COLO668 (cell line): ENCODE data around the gene EYA3.

Experiments used
- DNase-seq: peaks from one replicate; lab custom pipeline; 2025; ENCODE audit not compliant: unreplicated experiment; lab: John Stamatoyannopoulos, UW

EYA3 gene

GRCh38 chr1:28088168-28088961, at the start of gene EYA3:
Gene EYA3 (minus strand): TSS chr1:28088610. CDS start chr1:28058026, 30,584 bp downstream.
- DNase-seq = peak; percentile 99

GRCh38 chr1:28136922-28137613, 48.7 kb upstream of the EYA3 start:
- DNase-seq = no peak

GRCh38 chr1:28136169-28136921, 47.9 kb upstream of the EYA3 start:
- no peak for DNase-seq

- no peak for DNase-seq
These were observed 47.2 kb upstream of the EYA3 start for GRCh38 chr1:28135371-28136168.

- DNase-seq = no peak
These were observed 46.3 kb upstream of the EYA3 start for GRCh38 chr1:28134651-28135207.

- DNase-seq = no peak
These were observed 44.1 kb upstream of the EYA3 start for GRCh38 chr1:28132171-28133167.

- DNase-seq = no peak
These were observed 42.5 kb upstream of the EYA3 start for GRCh38 chr1:28130901-28131300.

- no peak for DNase-seq
These were observed 40.7 kb upstream of the EYA3 start for GRCh38 chr1:28129150-28129549.

GRCh38 chr1:28127617-28128257, 39.3 kb upstream of the EYA3 start:
- no peak for DNase-seq

- no peak for DNase-seq
These were observed 38.5 kb upstream of the EYA3 start for GRCh38 chr1:28126783-28127490.

- no peak for DNase-seq
These were observed 37.8 kb upstream of the EYA3 start for GRCh38 chr1:28126212-28126611.

GRCh38 chr1:28123461-28123961, 35.1 kb upstream of the EYA3 start:
- no peak for DNase-seq

GRCh38 chr1:28122183-28122582, 33.8 kb upstream of the EYA3 start:
- no peak for DNase-seq

- DNase-seq = no peak
These were observed 31.1 kb upstream of the EYA3 start for GRCh38 chr1:28119556-28119955.

- DNase-seq = no peak
These were observed 30.4 kb upstream of the EYA3 start for GRCh38 chr1:28118640-28119307.

GRCh38 chr1:28115267-28115666, 26.9 kb upstream of the EYA3 start:
- DNase-seq = no peak

- DNase-seq = no peak
These were observed 26.4 kb upstream of the EYA3 start for GRCh38 chr1:28114844-28115243.

- DNase-seq = no peak
These were observed 24.8 kb upstream of the EYA3 start for GRCh38 chr1:28113242-28113572.
